AG09309 (cell line): Measurements from ENCODE around the gene DLGAP3.
A peak's percentile ranks its signal among the peaks of the same experiment; 100 is the strongest.

Experiments used
- DNase-seq: peaks from one replicate; pipeline ENCODE4 v3.0.0-alpha.2; 2010; ENCODE audit warnings: low read depth
- H3K4me3 ChIP-seq: 2 replicates; pipeline ENCODE4 v1.5.1; 2011; ENCODE audit warnings: mild to moderate bottlenecking, low read depth, low read length, moderate library complexity; ENCODE audit not compliant: control insufficient read depth
- TF ChIP-seq, protein P1 (sequence below): IDR thresholded peaks from 2 replicates; pipeline ENCODE4 v1.5.1; 2011; ENCODE audit warnings: mild to moderate bottlenecking, low read depth, low read length, inconsistent platforms; ENCODE audit not compliant: insufficient read depth, control insufficient read depth; ENCODE audit errors: missing control alignments

Gene DLGAP3

DNA sequence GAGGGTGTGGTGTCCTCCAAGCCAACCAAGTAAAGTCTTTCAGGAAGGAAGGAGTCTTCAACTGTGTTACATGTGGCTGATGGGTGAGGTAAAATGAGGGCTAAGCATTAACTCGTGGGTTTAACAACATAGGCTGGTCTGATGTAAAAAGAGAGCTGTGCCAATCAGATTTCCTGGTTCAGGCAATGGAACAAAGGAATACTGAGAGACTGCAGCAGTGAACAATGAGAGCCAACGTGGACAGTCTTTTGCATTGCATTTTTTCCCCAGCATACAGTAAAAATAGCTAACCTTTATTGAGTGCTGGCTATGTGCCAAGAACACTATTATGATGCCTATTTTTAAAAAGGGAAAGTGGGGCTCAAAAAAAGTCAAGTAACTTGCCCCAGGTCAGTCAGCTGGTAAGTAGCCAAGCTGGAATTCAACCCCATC, 31.1 kb downstream of the DLGAP3 start:
- no peak for DNase-seq
- TF ChIP-seq, protein P1, sequence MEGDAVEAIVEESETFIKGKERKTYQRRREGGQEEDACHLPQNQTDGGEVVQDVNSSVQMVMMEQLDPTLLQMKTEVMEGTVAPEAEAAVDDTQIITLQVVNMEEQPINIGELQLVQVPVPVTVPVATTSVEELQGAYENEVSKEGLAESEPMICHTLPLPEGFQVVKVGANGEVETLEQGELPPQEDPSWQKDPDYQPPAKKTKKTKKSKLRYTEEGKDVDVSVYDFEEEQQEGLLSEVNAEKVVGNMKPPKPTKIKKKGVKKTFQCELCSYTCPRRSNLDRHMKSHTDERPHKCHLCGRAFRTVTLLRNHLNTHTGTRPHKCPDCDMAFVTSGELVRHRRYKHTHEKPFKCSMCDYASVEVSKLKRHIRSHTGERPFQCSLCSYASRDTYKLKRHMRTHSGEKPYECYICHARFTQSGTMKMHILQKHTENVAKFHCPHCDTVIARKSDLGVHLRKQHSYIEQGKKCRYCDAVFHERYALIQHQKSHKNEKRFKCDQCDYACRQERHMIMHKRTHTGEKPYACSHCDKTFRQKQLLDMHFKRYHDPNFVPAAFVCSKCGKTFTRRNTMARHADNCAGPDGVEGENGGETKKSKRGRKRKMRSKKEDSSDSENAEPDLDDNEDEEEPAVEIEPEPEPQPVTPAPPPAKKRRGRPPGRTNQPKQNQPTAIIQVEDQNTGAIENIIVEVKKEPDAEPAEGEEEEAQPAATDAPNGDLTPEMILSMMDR: no peak
- no peak overlapping the region for H3K4me3 ChIP-seq

DNA sequence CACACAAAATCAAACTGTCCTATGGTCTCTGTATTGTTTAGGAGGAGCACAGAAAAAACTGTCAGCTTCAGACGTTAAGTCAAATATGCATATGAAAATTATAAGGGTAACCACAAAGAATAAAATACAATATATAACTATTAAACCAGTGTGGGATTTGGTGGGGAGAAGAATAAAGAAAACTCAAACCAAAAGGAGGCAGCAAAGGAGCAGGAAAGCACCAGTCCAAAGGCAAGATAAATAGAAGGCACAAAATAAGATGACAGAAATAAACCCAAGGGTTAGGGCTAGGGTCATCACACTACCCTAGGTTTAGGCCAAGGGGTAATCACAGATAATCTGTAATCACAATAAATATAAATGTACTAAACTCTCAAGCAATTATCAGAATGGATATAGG, 32.8 kb downstream of the DLGAP3 start:
- no peak overlapping the region for H3K4me3 ChIP-seq
- no peak for DNase-seq
- TF ChIP-seq, protein P1: peak; percentile 31

DNA sequence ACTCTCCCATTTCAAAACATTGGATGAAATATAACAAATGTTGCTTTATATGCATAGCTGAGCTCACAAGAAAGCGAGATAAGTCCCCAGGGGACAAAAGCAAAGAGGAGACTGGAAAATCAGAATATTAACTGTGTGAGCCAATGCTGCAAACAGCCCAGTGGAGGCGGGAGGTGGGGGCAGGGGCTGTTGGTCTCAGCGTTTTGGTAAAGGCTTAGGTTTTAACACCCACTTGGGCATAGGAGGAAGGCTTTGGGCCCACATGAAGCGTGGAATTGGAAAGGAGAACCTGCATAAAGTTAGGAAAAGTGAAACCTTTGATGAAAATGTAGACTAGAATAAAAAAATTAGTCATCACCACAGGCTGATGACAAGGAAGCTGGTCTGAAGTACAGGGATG, 39.7 kb downstream of the DLGAP3 start:
- DNase-seq: no peak
- TF ChIP-seq, protein P1: no peak
- no peak overlapping the region for H3K4me3 ChIP-seq

DNA sequence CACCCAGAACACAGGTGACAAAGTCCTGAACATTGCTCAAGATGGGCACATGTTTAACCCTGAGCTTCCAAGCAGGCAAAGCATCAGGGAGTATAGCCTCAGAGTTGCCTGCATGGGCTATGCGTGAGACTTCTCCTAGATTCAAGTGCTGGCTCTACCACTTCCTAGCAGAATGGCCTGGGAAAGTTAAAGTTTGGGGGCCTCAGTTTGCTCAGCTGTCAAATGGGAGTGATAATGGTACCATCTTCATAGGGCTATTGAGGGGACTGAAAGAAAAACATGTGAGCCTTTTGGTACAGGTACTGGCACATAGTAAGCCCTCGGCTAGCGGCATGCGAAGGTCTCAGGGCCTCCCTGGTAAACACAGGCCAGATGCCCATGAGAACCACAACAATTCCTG, 41.9 kb downstream of the DLGAP3 start:
- no peak for DNase-seq
- H3K4me3 ChIP-seq: no peak overlapping the region
- TF ChIP-seq, protein P1: no peak

DNA sequence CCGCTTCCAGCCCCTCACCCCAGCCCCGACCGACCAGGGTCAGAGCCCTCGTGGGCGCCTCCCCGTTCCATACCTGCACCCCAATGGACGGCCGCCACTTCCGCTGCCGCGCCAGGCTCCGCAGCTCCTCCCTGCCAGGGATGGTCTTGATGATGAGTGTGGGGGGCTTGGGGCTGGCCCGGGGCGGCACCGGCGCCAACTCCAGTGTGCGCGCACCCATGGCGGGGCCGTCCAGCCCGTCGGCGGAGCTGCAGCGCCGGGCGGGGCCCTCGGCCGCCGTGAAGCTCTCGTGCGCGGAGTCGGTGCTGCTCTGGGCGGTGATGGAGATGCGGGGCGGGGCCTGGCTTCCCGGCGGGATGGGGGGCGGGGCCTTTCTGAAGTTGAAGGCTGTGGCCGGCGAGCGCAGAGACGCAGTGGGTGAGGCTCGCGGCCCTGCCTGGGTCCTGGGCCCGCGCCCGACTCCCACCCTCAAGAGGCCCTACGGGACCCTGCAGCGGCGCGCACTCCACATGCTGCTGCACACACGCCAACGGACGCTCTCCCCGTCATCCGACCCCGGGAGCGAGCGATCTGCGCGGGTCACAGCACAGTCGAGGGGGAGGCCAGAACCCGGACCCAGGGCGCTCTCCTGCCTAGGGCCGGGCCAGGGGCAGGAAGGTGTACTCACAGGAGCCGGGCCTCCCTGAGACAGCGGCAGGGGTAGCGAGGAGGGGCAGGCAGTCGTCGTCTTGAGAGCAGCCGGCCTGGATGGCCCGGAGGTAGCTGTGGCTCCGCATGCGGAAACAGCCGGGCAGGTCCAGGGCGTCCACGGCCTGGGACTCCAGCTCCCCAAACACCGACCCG, 43.8 kb downstream of the DLGAP3 start:
- H3K4me3 ChIP-seq: peak overlapping the region; percentile 37
- TF ChIP-seq, protein P1: no peak
- no peak for DNase-seq

DNA sequence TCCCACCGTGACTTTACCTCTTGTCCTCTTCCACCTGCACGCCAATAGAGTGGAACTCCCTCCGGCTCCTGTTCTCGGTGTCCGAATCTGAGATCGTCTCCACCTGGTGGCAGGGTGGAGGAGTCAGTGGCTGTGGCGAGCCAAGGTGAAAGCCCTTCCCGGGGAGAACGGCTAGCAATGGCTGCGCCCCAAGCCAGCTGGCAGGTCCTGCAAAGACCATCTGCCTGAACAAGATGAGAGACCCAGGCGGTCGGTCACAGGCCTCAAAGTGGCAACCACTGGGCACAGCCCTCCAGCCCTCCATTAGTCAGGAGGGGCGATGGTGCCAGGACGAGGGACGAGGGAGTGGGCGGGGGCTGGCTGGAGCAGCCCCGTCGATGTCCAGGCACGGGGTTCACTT, 44.5 kb downstream of the DLGAP3 start:
- TF ChIP-seq, protein P1: no peak
- DNase-seq: no peak
- no peak overlapping the region for H3K4me3 ChIP-seq
